ENCODE measurements around the gene PCDH19.

DNA sequence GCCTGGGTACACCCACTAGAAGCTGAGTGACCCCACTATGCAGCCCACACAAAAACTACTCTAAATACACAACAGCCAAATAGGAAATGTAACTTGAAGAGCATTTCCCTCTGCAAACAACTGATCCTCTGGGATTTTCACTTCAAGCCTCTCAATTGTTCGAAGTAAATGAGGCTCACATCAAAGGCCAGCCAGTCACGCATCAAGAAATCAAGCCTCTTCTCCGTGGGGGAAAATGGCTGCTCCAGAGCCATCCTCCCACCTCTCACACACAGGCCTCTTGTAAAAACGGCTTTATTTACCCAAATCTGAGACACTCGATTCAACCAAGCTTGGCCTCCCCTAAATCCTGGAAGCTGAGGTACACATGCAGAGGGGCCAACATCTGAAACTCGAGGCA lies 14.3 kb downstream of the PCDH19 start:
- TF ChIP-seq CTCF (IDR thresholded peaks at IDR 0.05): no peak
- TF ChIP-seq, protein P1, sequence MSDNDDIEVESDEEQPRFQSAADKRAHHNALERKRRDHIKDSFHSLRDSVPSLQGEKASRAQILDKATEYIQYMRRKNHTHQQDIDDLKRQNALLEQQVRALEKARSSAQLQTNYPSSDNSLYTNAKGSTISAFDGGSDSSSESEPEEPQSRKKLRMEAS (IDR thresholded peaks at IDR 0.05): no peak
- no peak for TF ChIP-seq RFX5 (IDR thresholded peaks at IDR 0.05)
- no peak for TF ChIP-seq MYC (IDR thresholded peaks at IDR 0.05; ENCODE audit: borderline replicate concordance, low read length)
- TF ChIP-seq, protein P2, sequence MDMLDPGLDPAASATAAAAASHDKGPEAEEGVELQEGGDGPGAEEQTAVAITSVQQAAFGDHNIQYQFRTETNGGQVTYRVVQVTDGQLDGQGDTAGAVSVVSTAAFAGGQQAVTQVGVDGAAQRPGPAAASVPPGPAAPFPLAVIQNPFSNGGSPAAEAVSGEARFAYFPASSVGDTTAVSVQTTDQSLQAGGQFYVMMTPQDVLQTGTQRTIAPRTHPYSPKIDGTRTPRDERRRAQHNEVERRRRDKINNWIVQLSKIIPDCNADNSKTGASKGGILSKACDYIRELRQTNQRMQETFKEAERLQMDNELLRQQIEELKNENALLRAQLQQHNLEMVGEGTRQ (IDR thresholded peaks at IDR 0.05): no peak
